H7 (cell line): ENCODE measurements around the gene SLC46A1. TPM values are rescaled to one million over a fixed set of nuclear protein-coding genes. Genes with fewer than 3 reads are reported as not detected.

Experiments used
- total RNA-seq: library from RNA; depleted of rRNA; stranded (reverse); fragments of >200 nt; shearing (Covaris generic); gene quantifications from 2 replicates; pipeline ENCODE4 v1.2.3, GENCODE V29; 2014; rRNA removed

Gene SLC46A1
- total RNA-seq, 1 experiment from 2014 or later = 6.7 TPM

Other genes starting within 250 kb of the SLC46A1 start
- gene TMEM97, start 87.0 kb downstream of the SLC46A1 start, total RNA-seq = 86.4 and 90.4 TPM in 2 replicates
- 13.7 and 19.0 TPM in 2 replicates for gene IFT20, start 70.7 kb downstream of the SLC46A1 start, total RNA-seq
- 19.3 and 21.3 TPM in 2 replicates for gene TNFAIP1, start 70.5 kb downstream of the SLC46A1 start, total RNA-seq
- gene POLDIP2, start 48.7 kb downstream of the SLC46A1 start, total RNA-seq = 115 and 130 TPM in 2 replicates
- not detected in 2 replicates for gene SEBOX, start 41.0 kb downstream of the SLC46A1 start, total RNA-seq
- 0.04 and 0.14 TPM in 2 replicates for gene VTN, start 35.9 kb downstream of the SLC46A1 start, total RNA-seq
- gene SARM1, start 34.5 kb downstream of the SLC46A1 start, total RNA-seq = 0.62 and 1.7 TPM in 2 replicates
- gene SLC13A2, start 67.4 kb upstream of the SLC46A1 start, total RNA-seq = not detected in 2 replicates
- gene FOXN1, start 100.1 kb upstream of the SLC46A1 start, total RNA-seq = not detected in 2 replicates
- 87.6 and 96.3 TPM in 2 replicates for gene UNC119, start 146.4 kb upstream of the SLC46A1 start, total RNA-seq
- gene PIGS, start 165.3 kb upstream of the SLC46A1 start, total RNA-seq = 41.8 and 48.4 TPM in 2 replicates
- 69.9 and 117 TPM in 2 replicates for gene ALDOC, start 170.7 kb upstream of the SLC46A1 start, total RNA-seq
- gene SPAG5, start 192.8 kb upstream of the SLC46A1 start, total RNA-seq = 153 and 166 TPM in 2 replicates
- 12.2 and 14.7 TPM in 2 replicates for gene RSKR, start 208.0 kb upstream of the SLC46A1 start, total RNA-seq
- 86.6 and 97.0 TPM in 2 replicates for gene BLTP2, start 238.9 kb upstream of the SLC46A1 start, total RNA-seq